ENCODE results near the gene ZDHHC16. TPM values are rescaled to one million over a fixed set of nuclear protein-coding genes. Genes with fewer than 3 reads are reported as not detected.
A peak's percentile ranks its signal among the peaks of the same experiment; 100 is the strongest.
"Not testable (repeated sequence)": the region's sequence is repeated elsewhere in the genome, so short reads cannot be mapped to it uniquely, and the experiment has no call there.

Gene ZDHHC16
- total RNA-seq: 35.5 and 50.4 TPM in 2 replicates

- DNase-seq (ENCODE audit: low read depth, low spot score): peak; percentile 82
These were observed at the start of gene ZDHHC16, which contains the start of gene EXOSC1 for GRCh38 chr10:97445722-97446639. Gene ZDHHC16 (plus strand): TSS chr10:97446175. CDS start chr10:97451676, 5,501 bp downstream. Gene EXOSC1 (minus strand): TSS chr10:97446006. CDS start chr10:97445985, 21 bp downstream.

- peak; percentile 33 for DNase-seq (ENCODE audit: low read depth, low spot score)
These were observed 46.0 kb upstream of the ZDHHC16 start for GRCh38 chr10:97399843-97400545.

- peak; percentile 97 for DNase-seq (ENCODE audit: low read depth, low spot score)
These were observed 45.1 kb upstream of the ZDHHC16 start, which contains the start of gene RRP12 for GRCh38 chr10:97400665-97401454. Gene RRP12 (minus strand): TSS chr10:97401340. CDS start chr10:97401231, 109 bp downstream.

GRCh38 chr10:97401455-97401919 is 44.5 kb upstream of the ZDHHC16 start:
- no peak for DNase-seq (ENCODE audit: low read depth, low spot score)

- DNase-seq (ENCODE audit: low read depth, low spot score): no peak
These were observed 41.9 kb upstream of the ZDHHC16 start for GRCh38 chr10:97404044-97404443.

GRCh38 chr10:97406064-97406463 is 39.9 kb upstream of the ZDHHC16 start:
- DNase-seq (ENCODE audit: low read depth, low spot score): no peak

GRCh38 chr10:97406483-97406882 is 39.5 kb upstream of the ZDHHC16 start:
- not testable (repeated sequence) for DNase-seq (ENCODE audit: low read depth, low spot score)

GRCh38 chr10:97407211-97407951 is 38.6 kb upstream of the ZDHHC16 start:
- peak; percentile 36 for DNase-seq (ENCODE audit: low read depth, low spot score)

GRCh38 chr10:97407952-97408248 is 38.1 kb upstream of the ZDHHC16 start:
- DNase-seq (ENCODE audit: low read depth, low spot score): no peak

- no peak for DNase-seq (ENCODE audit: low read depth, low spot score)
These were observed 37.4 kb upstream of the ZDHHC16 start for GRCh38 chr10:97408496-97408992.

- DNase-seq (ENCODE audit: low read depth, low spot score): no peak
These were observed 34.6 kb upstream of the ZDHHC16 start for GRCh38 chr10:97411406-97411805.

GRCh38 chr10:97412891-97413304 is 33.1 kb upstream of the ZDHHC16 start:
- no peak for DNase-seq (ENCODE audit: low read depth, low spot score)

GRCh38 chr10:97416565-97416964 is 29.4 kb upstream of the ZDHHC16 start:
- DNase-seq (ENCODE audit: low read depth, low spot score): no peak

GRCh38 chr10:97423757-97424098 is 22.2 kb upstream of the ZDHHC16 start:
- not testable (repeated sequence) for DNase-seq (ENCODE audit: low read depth, low spot score)

GRCh38 chr10:97425964-97426775 is 19.8 kb upstream of the ZDHHC16 start, which contains the start of gene PGAM1:
Gene PGAM1 (plus strand): TSS chr10:97426191. CDS start chr10:97426308, 117 bp downstream.
- DNase-seq (ENCODE audit: low read depth, low spot score): peak; percentile 83

GRCh38 chr10:97426776-97427570 is 19.0 kb upstream of the ZDHHC16 start:
- no peak for DNase-seq (ENCODE audit: low read depth, low spot score)

GRCh38 chr10:97427571-97428179 is 18.3 kb upstream of the ZDHHC16 start:
- no peak for DNase-seq (ENCODE audit: low read depth, low spot score)

GRCh38 chr10:97428572-97428981 is 17.4 kb upstream of the ZDHHC16 start:
- no peak for DNase-seq (ENCODE audit: low read depth, low spot score)

All from pulmonary artery endothelial cell (primary cell).